ENCODE measurements around the gene FRMPD1.

DNA sequence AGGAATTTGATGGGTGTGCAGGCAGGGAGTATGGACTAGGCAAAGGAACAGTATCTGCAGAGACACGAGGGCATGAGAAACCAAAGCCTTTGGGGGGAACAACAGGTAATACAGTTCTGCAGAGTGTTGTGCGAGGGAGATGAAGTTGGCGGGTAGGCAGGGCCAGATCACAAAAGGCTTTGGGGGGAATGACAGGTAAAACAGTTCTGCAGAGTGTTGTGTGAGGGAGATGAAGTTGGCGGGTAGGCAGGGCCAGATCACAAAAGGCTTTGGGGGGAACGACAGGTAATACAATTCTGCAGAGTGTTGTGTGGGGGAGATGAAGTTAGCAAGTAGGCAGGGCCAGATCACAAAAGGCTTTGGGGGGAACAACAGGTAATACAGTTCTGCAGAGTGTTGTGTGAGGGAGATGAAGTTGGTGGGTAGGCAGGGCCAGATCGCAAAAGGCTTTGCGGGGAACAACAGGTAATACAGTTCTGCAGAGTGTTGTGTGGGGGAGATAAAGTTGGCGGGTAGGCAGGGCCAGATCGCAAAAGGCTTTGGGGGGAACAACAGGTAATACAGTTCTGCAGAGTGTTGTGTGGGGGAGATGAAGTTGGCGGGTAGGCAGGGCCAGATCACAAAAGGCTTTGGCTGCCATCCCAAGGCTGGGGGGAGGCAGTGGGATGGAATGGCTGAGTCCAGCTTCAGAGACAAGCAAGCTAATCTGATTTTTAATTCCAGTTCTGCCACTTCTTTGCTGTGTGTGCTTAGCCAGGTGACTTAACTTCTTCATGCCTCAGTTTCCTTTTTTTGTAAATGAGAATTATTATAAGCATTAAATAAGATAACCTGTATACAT lies 33.0 kb downstream of the FRMPD1 start:
- TF ChIP-seq POLR2A (IDR thresholded peaks at IDR 0.05; ENCODE audit: low read depth, low read length) (no peak), CHD1 (IDR thresholded peaks at IDR 0.05; ENCODE audit: low read depth, low read length) (no peak), RAD21 (IDR thresholded peaks at IDR 0.05; ENCODE audit: low read length) (no peak), MAFK (IDR thresholded peaks at IDR 0.05; ENCODE audit: low read depth, low read length) (no peak), NFE2L2 (IDR thresholded peaks at IDR 0.05; ENCODE audit: low read depth, low read length) (no peak), CEBPB (IDR thresholded peaks at IDR 0.05; ENCODE audit: low read depth, low read length) (no peak)
- TF ChIP-seq, protein P1, sequence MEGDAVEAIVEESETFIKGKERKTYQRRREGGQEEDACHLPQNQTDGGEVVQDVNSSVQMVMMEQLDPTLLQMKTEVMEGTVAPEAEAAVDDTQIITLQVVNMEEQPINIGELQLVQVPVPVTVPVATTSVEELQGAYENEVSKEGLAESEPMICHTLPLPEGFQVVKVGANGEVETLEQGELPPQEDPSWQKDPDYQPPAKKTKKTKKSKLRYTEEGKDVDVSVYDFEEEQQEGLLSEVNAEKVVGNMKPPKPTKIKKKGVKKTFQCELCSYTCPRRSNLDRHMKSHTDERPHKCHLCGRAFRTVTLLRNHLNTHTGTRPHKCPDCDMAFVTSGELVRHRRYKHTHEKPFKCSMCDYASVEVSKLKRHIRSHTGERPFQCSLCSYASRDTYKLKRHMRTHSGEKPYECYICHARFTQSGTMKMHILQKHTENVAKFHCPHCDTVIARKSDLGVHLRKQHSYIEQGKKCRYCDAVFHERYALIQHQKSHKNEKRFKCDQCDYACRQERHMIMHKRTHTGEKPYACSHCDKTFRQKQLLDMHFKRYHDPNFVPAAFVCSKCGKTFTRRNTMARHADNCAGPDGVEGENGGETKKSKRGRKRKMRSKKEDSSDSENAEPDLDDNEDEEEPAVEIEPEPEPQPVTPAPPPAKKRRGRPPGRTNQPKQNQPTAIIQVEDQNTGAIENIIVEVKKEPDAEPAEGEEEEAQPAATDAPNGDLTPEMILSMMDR (conservative IDR thresholded peaks at IDR 0.05; ENCODE audit: low read depth, low read length) = no peak
- TF ChIP-seq, protein P2, sequence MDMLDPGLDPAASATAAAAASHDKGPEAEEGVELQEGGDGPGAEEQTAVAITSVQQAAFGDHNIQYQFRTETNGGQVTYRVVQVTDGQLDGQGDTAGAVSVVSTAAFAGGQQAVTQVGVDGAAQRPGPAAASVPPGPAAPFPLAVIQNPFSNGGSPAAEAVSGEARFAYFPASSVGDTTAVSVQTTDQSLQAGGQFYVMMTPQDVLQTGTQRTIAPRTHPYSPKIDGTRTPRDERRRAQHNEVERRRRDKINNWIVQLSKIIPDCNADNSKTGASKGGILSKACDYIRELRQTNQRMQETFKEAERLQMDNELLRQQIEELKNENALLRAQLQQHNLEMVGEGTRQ (IDR thresholded peaks at IDR 0.05; ENCODE audit: low read depth, low read length) = no peak

All from IMR-90 (cell line).